ENCODE measurements around the gene SLC24A3. TPM values are rescaled to one million over a fixed set of nuclear protein-coding genes. Genes with fewer than 3 reads are reported as not detected.

SLC24A3 gene
- total RNA-seq, 2 experiments from 2014 or later, result not detected

DNA sequence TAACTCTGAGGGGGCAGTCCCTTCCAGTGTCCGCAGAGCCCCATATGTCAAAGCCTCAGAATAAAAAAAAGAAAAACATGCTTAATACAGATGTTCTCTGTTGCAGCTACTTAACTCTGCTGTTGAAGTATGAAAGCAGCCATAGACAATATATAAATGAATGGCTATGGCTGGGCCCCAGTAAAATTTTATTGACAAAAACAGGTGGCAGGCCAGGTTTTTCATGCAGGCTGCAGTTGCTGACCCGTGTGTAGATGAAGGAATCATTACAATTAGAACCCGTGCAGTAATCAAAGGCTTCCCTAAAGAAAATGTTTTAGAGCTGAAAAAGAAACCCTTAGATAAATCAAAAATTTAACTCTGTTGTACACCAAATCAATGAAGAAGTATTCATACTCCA, 532.7 kb downstream of the SLC24A3 start:
- Histone ChIP-seq H3K36me3 (ENCODE audit: insufficient read depth, low read length) (no peaks in the 10 kb centered on the region), H3K27ac (ENCODE audit: low read depth, low read length, poor library complexity, severe bottlenecking) (no peak overlapping the region), H3K4me2 (ENCODE audit: low read length) (no peak overlapping the region), H2AFZ (ENCODE audit: low read length) (no peak overlapping the region), H3K79me2 (ENCODE audit: insufficient read depth, low read depth, low read length) (no peaks in the 10 kb centered on the region), H3K9me2 (ENCODE audit: insufficient read depth, low read length) (no peaks in the 10 kb centered on the region), H4K20me1 (ENCODE audit: insufficient read depth, low read length) (no peaks in the 10 kb centered on the region), H3K9me3 (ENCODE audit: low read length) (no peaks in the 10 kb centered on the region), H3K4me1 (ENCODE audit: insufficient read depth, low read length, poor library complexity, severe bottlenecking) (no peaks in the 10 kb centered on the region), H3K4me3 (ENCODE audit: low read depth, low read length, poor library complexity, severe bottlenecking) (no peak overlapping the region)
- no TSS peak for BruUV-seq (replicated peaks)
- no peak for DNase-seq (ENCODE audit: low spot score)
- POLR2A ChIA-PET, result interaction anchor here (0.9 kb wide), 1 partner anchor 40 kb away, joined by 3 read pairs; no protein-coding TSS in a partner anchor
- CTCF ChIA-PET (ENCODE audit: unreplicated experiment), result no interaction called here
- no peak for TF ChIP-seq EZH2phosphoT487 (IDR thresholded peaks at IDR 0.05; ENCODE audit: borderline replicate concordance, low read depth, low read length)
- TF ChIP-seq, protein P1, sequence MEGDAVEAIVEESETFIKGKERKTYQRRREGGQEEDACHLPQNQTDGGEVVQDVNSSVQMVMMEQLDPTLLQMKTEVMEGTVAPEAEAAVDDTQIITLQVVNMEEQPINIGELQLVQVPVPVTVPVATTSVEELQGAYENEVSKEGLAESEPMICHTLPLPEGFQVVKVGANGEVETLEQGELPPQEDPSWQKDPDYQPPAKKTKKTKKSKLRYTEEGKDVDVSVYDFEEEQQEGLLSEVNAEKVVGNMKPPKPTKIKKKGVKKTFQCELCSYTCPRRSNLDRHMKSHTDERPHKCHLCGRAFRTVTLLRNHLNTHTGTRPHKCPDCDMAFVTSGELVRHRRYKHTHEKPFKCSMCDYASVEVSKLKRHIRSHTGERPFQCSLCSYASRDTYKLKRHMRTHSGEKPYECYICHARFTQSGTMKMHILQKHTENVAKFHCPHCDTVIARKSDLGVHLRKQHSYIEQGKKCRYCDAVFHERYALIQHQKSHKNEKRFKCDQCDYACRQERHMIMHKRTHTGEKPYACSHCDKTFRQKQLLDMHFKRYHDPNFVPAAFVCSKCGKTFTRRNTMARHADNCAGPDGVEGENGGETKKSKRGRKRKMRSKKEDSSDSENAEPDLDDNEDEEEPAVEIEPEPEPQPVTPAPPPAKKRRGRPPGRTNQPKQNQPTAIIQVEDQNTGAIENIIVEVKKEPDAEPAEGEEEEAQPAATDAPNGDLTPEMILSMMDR (conservative IDR thresholded peaks at IDR 0.05; ENCODE audit: low read length), result no peak
- intact Hi-C loops (cut with micrococcal nuclease; ENCODE audit: unreplicated experiment), result no loop called here

DNA sequence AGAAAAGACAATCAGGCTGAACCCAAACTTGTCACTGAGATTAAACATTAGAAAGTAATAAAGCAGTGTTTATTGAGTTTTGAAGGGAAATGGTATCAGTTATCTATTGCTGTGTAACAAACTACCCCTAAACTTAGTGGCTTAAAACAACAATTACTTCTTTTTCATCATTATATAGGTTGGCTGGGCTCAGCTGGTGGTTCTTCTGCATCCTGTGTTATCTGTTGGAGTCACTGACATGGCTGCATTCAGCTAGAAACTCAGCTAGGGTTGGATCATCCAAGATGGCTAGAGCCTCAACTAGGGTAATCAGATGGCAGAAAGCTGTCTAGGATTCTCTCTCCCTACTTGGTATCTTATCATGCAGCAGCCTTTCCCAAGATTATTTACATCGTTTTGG, 533.1 kb downstream of the SLC24A3 start:
- Histone ChIP-seq H3K27ac (ENCODE audit: low read depth, low read length, poor library complexity, severe bottlenecking) (no peak overlapping the region), H2AFZ (ENCODE audit: low read length) (no peak overlapping the region), H3K79me2 (ENCODE audit: insufficient read depth, low read depth, low read length) (no peaks in the 10 kb centered on the region), H3K4me2 (ENCODE audit: low read length) (no peak overlapping the region), H3K9me2 (ENCODE audit: insufficient read depth, low read length) (no peaks in the 10 kb centered on the region), H3K4me3 (ENCODE audit: low read depth, low read length, poor library complexity, severe bottlenecking) (no peak overlapping the region), H4K20me1 (ENCODE audit: insufficient read depth, low read length) (no peaks in the 10 kb centered on the region), H3K4me1 (ENCODE audit: insufficient read depth, low read length, poor library complexity, severe bottlenecking) (no peaks in the 10 kb centered on the region), H3K36me3 (ENCODE audit: insufficient read depth, low read length) (no peaks in the 10 kb centered on the region), H3K9me3 (ENCODE audit: low read length) (no peaks in the 10 kb centered on the region)
- CTCF ChIA-PET (ENCODE audit: unreplicated experiment), result no interaction called here
- TF ChIP-seq EZH2phosphoT487 (IDR thresholded peaks at IDR 0.05; ENCODE audit: borderline replicate concordance, low read depth, low read length), result no peak
- TF ChIP-seq, protein P1 (conservative IDR thresholded peaks at IDR 0.05; ENCODE audit: low read length), result no peak
- intact Hi-C loops (cut with micrococcal nuclease; ENCODE audit: unreplicated experiment), result no loop called here
- BruUV-seq (replicated peaks), result no TSS peak
- no peak for DNase-seq (ENCODE audit: low spot score)
- POLR2A ChIA-PET, result interaction anchor here (0.9 kb wide), 1 partner anchor 40 kb away, joined by 3 read pairs; no protein-coding TSS in a partner anchor

DNA sequence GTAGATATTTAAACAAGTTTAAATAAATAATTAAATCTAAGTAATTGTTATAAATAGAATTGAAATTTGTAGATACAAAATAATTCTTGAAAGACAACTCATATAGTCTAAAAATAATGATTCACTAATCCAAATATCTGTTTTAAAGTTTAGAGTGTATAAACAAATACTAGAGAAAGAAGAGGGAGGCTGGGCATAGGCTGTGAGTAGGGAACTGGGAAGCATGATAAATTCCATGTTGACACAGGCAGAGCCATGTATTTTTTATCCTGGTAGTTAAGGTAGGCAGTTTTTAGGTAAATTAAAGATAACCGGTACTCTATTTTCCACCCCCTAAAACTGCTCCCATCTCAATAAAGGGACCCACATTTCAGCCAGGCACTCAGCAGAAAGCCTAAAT, 534.0 kb downstream of the SLC24A3 start:
- TF ChIP-seq EZH2phosphoT487 (IDR thresholded peaks at IDR 0.05; ENCODE audit: borderline replicate concordance, low read depth, low read length), result no peak
- TF ChIP-seq, protein P1 (conservative IDR thresholded peaks at IDR 0.05; ENCODE audit: low read length), result no peak
- H3K4me2 ChIP-seq (ENCODE audit: low read length), result no peak overlapping the region
- H3K9me2 ChIP-seq (ENCODE audit: insufficient read depth, low read length), result no peaks in the 10 kb centered on the region
- CTCF ChIA-PET (ENCODE audit: unreplicated experiment), result no interaction called here
- no peak overlapping the region for H3K4me3 ChIP-seq (ENCODE audit: low read depth, low read length, poor library complexity, severe bottlenecking)
- BruUV-seq (replicated peaks), result no TSS peak
- DNase-seq (ENCODE audit: low spot score), result no peak
- intact Hi-C loops (cut with micrococcal nuclease; ENCODE audit: unreplicated experiment), result no loop called here
- no peaks in the 10 kb centered on the region for H3K9me3 ChIP-seq (ENCODE audit: low read length)
- H2AFZ ChIP-seq (ENCODE audit: low read length), result no peak overlapping the region
- no peaks in the 10 kb centered on the region for H4K20me1 ChIP-seq (ENCODE audit: insufficient read depth, low read length)
- no peaks in the 10 kb centered on the region for H3K36me3 ChIP-seq (ENCODE audit: insufficient read depth, low read length)
- POLR2A ChIA-PET, result no interaction called here
- no peaks in the 10 kb centered on the region for H3K79me2 ChIP-seq (ENCODE audit: insufficient read depth, low read depth, low read length)
- no peak overlapping the region for H3K27ac ChIP-seq (ENCODE audit: low read depth, low read length, poor library complexity, severe bottlenecking)
- no peaks in the 10 kb centered on the region for H3K4me1 ChIP-seq (ENCODE audit: insufficient read depth, low read length, poor library complexity, severe bottlenecking)

All from OCI-LY7 (cell line).